Fibroblast of villous mesenchyme (primary cell): ENCODE data around the gene CCND1. TPM values are rescaled to one million over a fixed set of nuclear protein-coding genes. Genes with fewer than 3 reads are reported as not detected.

Source experiments
- DNase-seq: peaks from one replicate; pipeline ENCODE4 v3.0.0-alpha.2; 2010; ENCODE audit warnings: low read depth
- H3K4me3 ChIP-seq: 2 replicates; pipeline ENCODE4 v1.5.1; 2011; ENCODE audit warnings: low read depth, mild to moderate bottlenecking, low read length
- CTCF ChIP-seq: IDR thresholded peaks from 2 replicates; pipeline ENCODE4 v1.5.1; 2012; ENCODE audit warnings: low read depth, mild to moderate bottlenecking, low read length; ENCODE audit not compliant: insufficient read depth
- total RNA-seq: library from RNA; depleted of rRNA; stranded (reverse); fragments of >200 nt; gene quantifications from 2 replicates; pipeline ENCODE4 v1.2.3, GENCODE V29; 2012

Gene CCND1
- total RNA-seq, 1 donor: 365 TPM

DNA sequence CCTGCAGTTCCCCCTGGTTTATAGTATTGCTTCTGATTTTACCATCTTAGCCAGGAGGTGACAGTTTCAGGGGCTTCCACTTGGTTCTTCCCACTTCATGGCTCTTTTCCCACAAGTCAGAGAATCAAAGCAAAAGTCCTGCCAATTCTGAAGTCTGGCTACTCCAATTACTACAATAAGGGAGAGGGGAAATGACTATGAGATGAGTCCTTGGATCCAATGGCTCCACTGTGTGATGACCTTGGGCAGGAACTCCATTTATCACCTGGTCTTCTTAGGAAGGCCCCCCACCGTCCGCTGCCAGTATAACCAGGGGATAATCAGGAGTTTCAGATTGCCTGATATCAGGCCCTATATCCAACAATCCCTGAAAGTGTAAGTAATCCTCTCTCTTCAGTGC lies 31.6 kb upstream of the CCND1 start:
- DNase-seq: no peak
- TF ChIP-seq CTCF: no peak

GRCh38 chr11:69611548-69612526 lies 29.1 kb upstream of the CCND1 start:
- DNase-seq: peak; percentile 46
- TF ChIP-seq CTCF: no peak
- no peak overlapping the region for H3K4me3 ChIP-seq

More for the DNA sequence above, 31.6 kb upstream of the CCND1 start:
- no peak overlapping the region for H3K4me3 ChIP-seq

DNA sequence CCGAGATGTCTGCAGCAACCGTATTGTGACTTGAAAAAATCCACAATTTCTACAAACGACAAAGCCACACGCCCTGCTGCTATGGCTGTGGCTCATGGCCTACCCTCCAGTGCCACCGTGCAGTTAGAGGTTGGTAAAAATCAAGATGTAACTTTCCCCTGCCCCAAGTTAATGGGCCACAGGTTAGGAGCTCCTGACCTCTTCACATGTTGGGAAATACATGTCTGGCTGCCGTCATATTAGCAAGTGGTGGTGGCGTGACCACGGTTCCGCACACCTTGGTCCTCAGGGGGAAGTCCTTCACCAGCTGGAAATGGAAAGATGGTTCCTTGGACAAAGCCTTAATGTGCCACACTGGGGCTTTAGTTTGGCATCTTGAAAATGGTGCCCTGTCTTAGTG lies 27.4 kb upstream of the CCND1 start:
- TF ChIP-seq CTCF: no peak
- no peak for DNase-seq
- no peak overlapping the region for H3K4me3 ChIP-seq

GRCh38 chr11:69614085-69614484 lies 26.9 kb upstream of the CCND1 start:
- no peak for TF ChIP-seq CTCF
- DNase-seq: no peak
- H3K4me3 ChIP-seq: no peak overlapping the region

GRCh38 chr11:69615545-69616278 lies 25.2 kb upstream of the CCND1 start:
- no peak for TF ChIP-seq CTCF
- no peak overlapping the region for H3K4me3 ChIP-seq
- DNase-seq: no peak

DNA sequence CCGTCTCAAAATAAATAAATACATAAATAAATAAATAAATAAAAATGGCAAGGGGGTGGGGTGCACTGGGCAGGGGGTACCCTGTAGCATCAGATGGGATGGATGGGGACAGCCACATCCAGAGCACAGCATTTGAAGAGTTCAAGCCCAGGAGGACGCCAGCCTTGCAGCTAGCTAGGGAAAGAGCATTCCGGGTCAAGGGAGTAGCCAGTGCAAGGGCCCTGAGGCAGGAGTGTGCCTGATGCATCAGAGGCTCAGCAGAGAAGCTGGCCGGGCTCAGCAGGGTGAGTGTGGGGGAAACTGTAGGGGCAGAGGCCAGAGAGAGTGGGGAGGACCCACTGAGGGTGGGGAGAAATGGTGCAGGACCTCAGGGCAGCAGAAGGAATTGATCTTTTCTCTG lies 23.7 kb upstream of the CCND1 start:
- no peak for TF ChIP-seq CTCF
- no peak overlapping the region for H3K4me3 ChIP-seq
- DNase-seq: no peak
